A172 (cell line): ENCODE data around the gene EXOSC6. TPM values are rescaled to one million over a fixed set of nuclear protein-coding genes. Genes with fewer than 3 reads are reported as not detected.
"Not testable (repeated sequence)": the region's sequence is repeated elsewhere in the genome, so short reads cannot be mapped to it uniquely, and the experiment has no call there.

Source experiments
- DNase-seq: peaks from one replicate; pipeline ENCODE4 v3.0.0-alpha.2; 2015; ENCODE audit warnings: low spot score
- total RNA-seq: library from RNA; depleted of rRNA; stranded (reverse); fragments of >200 nt; shearing (Covaris generic); gene quantifications from 2 replicates; pipeline ENCODE4 v1.2.3, GENCODE V29; 2014; rRNA removed

EXOSC6 gene
- total RNA-seq: 44.5 and 49.4 TPM in 2 replicates

DNA sequence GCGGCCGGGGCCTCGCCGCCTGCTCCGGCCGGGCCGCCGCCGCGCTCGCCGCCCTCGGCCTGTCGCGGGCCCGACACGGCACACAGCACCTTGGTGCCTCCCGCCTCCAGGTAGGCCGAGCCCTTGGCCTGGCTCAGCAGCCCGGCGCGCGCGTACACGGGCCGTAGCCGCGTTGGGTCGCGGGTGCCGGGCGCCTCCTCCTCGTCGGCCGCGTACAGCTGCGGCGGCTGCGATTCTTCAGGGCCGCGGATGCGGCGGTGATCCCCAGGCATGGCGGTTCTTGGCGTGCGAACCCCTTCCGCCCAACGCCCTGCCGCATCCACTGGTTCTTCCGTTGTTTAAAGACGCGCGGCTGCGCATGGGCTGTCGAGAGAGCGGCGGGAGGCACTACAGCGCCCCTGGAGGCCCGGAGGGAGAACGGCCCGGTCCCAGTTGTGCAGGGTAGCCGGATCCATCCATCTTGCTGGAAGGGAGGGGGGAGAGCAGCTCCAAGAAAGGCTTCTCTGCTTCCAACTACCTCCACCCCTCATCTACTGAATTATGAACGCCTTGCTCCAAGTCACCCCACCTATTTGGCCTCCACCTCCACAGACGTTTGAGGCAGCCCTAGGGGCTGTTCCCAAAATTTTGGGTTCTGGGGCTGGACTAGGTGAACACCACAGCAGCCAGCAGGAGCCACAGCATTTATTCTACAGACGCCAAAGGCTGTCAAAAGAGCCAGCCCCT, at the start of gene EXOSC6:
Gene EXOSC6 (minus strand): TSS at position 312 of the 726 bp plus-strand sequence. CDS start 40 bp downstream, at position 272.
- DNase-seq: peak; percentile 90

DNA sequence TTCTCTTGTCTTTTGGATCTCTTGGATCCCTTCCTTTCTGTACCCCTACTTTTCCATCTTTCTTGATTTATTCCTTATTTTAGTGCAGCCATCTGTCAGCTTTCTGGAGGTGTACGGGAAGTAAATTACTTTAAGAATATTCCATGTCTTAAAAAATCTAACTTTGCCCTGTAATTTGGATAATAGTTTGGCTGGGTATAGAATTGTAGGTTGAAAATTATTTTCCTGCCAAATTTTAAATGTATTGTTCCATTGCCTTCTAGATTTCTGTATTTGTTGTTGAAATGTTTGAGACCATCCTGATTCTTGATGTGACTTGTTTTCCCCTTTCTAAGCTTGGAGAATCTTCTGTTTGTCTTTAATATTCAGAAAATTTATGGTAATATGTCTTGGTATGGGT, 49.4 kb upstream of the EXOSC6 start:
- no peak for DNase-seq

DNA sequence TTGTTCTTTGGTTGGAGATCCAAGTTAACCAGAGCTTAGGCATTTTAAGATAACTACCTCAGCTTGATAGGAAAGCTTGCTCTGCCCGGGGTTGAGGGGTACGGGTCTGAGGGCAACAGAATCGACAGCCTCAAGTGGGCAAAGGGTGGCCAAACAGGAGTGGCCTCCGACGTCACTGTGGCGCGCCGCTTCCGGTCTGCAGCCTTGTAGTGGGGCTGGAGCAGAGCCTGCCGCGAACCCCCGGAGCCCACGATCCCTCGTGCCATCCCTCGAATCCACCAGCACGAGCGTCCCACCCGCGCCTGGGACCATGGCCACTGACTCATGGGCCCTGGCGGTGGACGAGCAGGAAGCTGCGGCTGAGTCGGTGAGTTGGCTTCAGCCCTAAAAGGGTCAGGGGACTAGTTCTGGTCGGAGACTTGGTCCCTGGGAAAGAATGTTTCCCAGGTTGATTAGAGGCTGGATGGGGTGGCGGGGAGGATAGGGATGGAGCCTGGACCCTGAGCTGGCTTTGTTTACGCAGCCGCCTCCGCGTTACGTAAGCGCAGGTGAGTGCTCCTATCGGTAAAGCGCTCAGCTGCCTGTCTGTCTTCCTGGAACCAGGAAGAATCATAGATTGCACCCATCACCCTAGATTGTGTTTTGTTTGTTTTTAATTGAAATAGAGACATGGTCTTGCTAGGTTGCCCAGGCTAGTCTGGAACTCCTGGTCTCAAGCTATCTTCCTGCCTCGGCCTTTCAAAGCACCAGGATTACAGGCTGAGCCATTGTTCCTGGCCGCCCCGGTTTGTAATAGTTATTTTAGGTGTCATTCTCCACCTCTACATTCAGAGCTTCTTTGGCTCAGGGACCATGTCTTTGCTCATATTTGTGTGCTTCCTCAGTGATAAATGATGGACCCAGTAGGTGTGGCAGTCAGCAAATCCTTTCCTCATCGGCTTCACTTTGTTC, 47.5 kb upstream of the EXOSC6 start, which contains the start of gene DDX19B:
Gene DDX19B (plus strand): TSS at position 199 of the 951 bp plus-strand sequence. CDS start 112 bp downstream, at position 311.
- peak; percentile 45 for DNase-seq

DNA sequence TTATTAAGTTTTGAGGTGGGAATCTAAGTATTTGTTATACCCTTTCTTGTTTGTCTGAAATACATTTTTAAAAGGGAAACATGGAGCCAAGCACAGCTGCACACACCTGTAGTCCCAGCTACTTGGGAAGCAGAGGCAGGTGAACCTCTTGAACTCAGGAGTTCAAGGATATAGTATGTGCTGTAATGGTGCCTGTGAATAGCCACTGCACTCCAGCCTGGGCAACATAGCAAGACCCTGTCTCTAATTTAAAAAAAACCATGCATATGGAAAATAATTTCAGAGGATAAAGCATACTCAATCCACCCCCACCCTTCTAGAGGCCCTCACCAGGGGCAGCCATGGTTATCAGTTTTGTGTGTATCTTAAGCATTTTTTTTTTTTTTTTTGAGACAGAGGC, 43.9 kb upstream of the EXOSC6 start:
- DNase-seq: no peak

DNA sequence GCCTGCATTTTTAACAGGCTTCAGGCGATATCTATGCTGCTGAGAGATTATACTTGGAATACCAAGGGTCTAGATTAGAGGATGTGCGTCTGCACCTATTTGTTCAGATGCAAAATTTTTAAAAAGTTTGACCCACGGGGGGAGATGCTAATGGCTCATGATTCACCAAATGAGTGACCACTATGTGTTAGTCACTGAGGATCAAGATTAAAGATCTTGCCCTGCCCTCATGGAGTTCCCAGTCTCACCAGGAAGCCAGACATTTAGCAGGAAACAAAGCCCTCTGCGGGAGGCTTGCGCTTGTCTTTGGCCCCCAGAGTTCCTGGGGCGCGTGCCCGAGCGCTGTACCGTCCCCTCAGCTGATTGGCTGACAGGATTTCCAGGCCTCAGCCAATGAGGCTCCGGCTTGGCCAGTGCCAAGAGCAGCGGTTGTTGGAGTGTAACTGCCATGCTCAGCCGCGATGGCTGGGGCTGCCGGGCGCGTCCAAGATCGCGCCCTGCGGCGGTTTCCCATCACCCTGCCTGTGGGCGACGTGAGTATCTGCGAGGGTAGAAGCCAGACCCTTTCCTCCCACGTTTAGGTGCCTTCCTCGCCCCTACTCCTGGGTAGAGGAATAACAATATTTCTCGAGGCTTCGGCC, 42.8 kb upstream of the EXOSC6 start:
- no peak for DNase-seq

DNA sequence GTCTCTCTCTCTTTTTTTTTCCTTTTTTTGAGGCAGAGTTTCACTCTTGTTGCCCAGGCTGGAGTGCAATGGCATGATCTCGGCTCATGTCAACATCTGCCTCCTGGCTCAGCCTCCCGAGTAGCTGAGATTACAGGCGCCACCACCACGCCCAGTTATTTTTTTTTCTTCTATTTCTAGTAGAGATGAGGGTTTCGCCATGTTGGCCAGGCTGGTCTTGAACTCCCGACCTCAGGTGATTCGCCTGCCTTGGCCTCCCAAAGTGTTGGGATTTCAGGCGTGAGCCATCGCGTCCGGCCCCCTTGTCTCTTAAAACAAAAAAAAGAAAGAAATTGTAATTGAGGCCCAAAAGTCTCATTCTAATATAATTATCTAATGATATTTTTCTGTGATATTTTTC, 40.4 kb upstream of the EXOSC6 start:
- DNase-seq: not testable (repeated sequence)

DNA sequence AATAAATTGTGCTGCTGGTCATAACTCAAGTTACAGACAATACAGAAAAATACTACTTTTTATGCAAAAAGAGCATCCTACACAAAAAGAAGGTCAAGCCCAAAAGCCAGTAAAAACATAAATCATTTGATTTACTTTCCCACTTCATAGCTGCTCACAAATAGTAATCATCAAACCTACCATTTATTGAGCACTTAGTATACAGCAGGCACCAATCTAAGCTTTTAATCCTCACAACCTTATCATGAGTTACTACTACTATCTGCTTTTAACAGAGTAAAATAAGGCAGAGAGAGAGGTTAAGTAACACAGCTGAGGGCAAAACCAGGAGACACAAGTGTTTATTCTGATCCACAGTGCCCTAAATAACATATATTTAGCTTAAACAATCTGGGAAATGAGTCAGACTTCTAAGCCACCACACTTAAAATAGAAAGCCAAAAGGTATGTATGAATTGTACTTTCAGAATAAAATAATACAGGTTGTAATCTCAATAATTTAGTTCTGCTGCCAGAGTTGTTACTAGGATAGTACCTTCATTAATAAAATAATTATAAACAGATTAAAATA, 39.3 kb upstream of the EXOSC6 start:
- no peak for DNase-seq

DNA sequence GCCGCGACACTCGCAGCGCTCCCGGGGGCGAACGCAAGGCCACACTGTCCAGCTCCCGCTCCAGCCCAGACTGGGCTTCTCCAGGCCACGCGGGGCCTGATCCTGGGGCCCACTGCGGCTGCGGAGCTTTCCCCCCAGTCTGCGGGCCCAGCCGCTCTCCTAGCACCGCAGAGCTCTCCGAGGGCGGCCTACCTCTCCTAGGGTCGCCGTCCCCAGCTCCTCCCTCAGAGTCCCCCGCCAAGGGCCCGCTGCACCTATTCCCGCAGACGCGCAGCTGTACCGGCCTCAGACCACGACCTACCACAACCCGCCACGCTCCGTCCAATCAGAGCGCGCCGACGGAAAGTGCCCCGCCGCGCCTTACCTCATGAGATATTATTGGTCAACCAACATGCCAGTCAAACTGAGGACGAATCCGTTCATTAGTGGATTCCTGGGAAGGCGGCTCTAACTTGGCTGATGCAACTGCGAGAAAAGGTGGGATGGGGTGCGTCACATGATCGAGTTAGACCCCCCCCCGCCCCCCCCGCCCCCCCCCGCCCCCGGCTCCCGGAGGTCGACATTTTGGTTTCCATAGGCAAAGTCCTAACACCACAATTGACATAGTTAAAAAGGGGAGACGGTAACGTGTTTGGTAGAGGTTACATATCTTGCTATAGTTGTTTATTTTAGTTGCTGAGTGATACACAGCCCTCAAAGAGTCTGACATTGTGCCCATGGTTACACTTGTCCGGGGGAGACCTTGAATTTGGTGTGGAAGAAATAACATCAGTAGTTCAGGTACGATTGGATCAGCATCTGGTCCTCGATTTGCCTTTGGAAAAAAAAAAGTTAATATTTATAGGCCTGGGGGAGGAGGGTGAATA, 37.7 kb upstream of the EXOSC6 start, which contains the start of gene AARS1:
Gene AARS1 (minus strand): TSS at position 278 of the 866 bp plus-strand sequence. CDS start 6,743 bp downstream, outside the sequence.
- peak; percentile 99 for DNase-seq

DNA sequence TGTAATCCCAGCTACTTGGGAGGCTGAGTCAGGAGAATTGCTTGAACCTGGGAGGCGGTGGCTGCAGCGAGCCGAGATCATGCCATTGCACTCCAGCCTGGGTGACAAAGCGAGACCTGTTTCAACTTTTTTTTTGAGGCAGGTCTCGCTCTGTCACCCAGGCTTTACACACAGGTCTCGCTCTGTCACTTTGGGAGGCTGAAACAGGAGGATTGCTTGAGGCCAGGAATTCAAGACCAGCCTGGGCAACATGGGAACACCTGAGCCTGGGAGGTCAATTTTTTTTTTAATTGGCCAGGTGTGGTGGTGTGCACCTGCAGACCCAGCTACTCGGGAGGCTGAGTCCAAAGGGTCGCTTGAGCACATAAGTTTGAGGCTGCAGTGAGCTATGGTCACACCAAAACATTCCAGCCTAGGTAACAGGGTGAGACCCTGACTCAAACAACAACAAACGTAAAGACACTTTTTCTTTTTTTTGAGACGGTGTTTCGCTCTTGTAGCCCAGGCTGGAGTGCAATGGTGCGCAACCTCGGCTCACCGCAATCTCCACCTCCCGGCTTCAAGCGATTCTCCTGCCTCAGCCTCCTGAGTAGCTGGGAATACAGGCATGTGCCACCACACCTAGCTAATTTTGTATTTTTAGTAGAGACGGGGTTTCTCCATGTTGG, 35.7 kb upstream of the EXOSC6 start:
- not testable (repeated sequence) for DNase-seq

DNA sequence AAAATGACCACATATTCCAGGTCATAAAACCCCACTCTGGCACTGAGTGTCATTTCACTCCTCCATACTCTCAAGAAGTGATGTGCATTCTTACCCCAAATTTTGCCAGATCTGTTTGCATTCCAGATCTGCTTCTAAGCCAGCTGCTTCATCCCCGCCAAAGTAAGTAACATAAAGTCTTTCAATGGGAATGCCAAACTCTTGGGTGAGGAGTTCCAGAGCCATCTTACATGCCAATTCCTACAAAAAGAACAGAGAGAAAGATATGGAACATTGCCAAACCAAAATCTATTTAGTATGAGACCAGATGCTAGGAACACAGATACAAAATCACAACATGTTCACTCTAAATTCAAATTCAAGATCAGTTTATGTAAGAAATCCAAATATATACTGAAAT, 24.7 kb upstream of the EXOSC6 start:
- DNase-seq: no peak

DNA sequence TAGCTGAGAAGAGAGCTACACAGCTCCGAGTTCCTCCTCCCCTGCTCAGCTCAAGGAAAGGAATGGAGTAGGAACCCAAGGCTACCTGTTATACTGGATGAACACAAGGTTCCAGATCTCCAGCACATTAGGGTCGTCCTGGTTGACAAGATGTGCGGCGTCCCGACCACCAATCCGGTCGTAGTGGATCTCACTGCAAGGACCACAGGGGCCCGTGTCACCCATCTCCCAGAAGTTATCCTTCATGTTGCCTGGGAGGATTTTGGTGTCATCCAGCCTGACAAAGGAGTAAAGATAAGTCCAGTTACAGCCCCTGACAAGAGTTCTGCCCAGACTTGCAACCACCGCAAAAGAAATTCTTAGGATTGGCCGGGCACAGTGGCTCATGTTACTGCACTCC, 20.0 kb upstream of the EXOSC6 start:
- DNase-seq: no peak

DNA sequence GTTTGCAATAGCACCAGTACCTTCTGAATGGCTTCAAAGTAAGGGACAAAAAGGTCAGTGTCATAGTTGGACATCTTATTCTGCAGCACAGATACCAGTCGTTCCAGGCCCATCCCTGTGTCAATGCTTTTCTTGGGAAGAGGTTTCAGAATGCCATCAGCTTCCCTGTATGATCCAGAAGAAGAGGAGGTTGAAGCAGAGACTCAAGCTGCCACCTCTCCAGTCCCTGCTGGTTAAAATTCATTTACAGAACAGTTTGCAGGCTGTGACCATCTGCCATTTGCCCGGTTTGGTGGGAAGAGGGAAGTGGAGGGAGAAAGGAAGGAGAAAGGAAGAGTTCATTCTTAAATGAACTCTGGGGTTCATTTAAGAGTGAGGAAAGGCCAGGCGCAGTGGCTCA, 18.4 kb upstream of the EXOSC6 start:
- no peak for DNase-seq

DNA sequence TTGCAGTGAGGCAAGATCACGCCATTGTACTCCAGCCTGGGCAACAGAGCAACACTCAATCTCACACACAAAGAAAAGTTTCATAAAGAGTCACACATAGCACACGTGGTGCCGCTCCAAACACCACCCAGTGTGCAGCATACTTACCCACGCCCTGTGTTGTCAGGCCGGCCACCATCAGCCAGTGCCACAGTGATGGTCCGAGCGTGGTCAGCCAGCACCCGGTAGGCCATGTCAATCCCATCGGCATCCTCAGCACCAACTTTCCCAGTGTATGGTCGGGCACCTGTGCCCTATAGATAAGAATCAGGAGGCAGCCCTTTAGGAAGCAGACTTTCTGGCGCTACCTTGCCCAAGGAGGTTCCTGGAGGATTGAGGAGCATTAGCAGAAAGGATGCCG, 17.7 kb upstream of the EXOSC6 start:
- no peak for DNase-seq

DNA sequence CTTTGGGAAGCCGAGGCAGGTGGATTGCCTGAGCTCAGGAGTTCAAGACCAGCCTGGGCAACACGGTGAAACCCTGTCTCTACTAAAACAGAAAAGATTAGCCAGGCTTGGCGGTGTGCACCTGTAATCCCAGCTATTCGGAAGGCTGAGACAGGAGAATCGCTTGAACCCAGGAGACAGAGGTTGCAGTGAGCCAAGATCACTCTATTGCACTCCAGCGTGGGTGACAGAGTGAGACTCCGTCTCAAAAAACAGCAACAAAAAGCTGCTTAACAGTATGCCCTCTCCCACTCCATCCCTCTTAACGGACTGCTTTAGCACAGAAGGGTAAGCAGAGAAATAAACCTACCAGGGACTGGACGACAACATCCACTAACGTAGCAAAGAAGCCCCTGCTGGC, 16.2 kb upstream of the EXOSC6 start:
- not testable (repeated sequence) for DNase-seq

DNA sequence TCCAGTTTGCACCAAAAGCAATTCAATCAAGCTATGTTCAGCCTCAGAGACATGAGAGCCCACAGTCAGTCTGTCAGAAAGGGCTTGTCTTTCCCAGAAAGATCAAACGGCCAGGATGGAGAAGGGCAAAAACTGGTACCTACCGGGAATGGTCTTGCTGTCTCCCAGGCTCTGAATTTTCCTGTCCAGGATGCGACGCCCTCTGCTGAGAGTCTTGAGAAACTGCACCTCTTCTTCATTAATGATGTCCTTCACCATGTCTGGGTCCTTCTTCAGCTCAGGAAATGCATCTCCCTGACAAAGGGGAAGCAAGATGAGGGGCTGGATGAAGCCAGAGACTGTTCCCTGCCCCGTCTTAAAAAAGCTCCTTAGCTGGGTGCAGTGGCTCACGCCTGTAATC, 15.8 kb upstream of the EXOSC6 start:
- peak; percentile 53 for DNase-seq

DNA sequence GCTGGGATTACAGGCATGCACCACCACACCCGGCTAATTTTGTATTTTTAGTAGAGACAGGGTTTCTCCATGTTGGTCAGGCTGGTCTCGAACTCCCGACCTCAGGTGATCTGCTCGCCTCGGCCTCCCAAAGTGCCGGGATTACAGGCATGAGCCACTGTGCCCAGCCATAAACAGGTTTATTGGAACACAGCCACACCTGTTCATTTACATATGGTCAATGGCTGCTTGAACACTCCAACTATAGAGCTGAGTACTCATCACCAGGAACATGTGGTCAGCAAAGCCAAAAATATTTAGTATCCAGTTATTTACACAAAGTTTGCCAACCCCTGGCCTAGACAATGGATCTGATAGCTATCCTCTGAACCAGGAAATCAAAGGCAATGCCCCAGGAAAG, 8.2 kb upstream of the EXOSC6 start:
- not testable (repeated sequence) for DNase-seq

DNA sequence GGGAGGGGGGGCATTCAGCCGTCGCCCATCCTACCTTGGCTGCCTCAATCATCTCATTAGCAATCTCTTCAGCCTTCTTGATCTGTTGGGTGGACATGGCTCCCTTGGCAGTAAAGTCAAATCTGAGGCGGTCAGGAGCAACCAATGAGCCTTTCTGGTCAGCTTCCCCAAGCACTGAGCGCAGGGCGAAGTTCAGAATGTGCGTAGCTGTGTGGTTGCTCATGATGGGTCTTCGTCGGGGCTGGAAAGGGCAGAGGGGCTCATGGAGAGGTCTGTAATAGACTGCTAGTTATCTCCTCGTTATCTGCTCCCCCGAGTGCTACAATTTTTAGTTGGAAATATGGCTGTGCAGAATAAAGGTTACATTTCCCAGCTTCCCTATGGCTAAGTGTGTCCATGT, 7.2 kb upstream of the EXOSC6 start:
- DNase-seq: no peak

DNA sequence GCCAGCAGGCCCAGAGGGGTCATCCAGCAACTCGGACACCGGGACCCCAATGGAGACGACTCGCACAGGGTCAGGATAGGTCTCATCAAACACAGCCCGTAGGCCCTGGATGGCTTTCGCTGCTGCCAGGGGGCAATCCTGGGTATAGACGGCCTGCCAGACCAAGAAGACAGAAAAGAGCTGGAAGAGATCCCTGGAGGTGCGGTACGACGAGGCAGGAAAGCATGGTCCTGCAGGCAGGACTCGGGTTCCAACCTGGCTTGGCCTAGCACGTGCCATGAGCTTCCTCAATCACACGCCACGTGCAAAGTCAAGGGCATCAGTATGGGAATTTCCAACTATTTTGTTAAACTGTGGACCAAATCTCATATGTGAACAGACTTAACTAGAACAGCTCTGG, 6.3 kb upstream of the EXOSC6 start:
- DNase-seq: no peak

DNA sequence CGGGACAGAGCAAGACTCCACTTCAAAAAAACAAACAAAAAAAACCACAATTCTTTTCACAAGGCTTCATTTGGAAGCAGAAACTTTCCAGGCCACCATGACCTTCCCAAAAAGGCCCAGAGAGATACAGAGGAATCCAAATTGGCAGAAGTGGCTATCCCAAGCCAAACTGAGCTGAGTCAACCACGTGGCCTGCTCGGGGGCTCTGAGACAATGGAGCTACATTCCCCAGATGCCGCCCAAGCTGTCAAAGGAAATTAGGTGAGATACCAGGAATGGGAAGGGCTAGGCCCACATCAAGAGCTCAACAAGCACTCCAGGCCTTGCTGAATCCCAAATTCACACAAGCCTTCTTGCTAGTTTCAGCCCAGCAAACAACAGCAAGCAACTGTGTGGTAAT, 5.7 kb upstream of the EXOSC6 start:
- no peak for DNase-seq

DNA sequence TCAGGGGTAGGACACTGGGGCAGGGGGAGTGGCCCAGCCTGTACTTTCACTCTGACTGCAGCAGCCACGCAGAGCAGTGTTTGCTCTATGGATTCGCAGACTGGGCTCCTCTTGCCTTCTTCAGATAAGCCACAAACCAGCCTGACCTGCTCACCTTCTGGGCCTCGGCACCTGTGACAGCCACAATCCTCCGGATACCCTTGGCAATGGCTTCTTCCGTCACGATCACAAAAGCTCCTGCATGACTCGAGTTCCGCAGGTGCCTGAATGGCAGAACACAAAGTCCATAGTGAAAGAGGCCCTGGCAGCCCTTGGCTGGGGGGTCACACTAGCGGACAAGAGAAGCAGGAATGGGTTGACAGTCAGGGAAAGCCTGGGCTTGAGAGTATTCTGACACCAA, 3.8 kb upstream of the EXOSC6 start:
- no peak for DNase-seq
